Omental fat pad (tissue), 4 donors: Measurements from ENCODE around the gene PRR5L. TPM values are rescaled to one million over a fixed set of nuclear protein-coding genes. Genes with fewer than 3 reads are reported as not detected.

Source experiments
- ATAC-seq: fragments of 150-250 bp; one replicate; pipeline ENCODE4 v1.9.1; 2016; ENCODE audit warnings: mild to moderate bottlenecking, moderate library complexity; ENCODE audit not compliant: low FRiP score
- DNase-seq: peaks from one replicate; pipeline ENCODE4 v3.0.0-alpha.2; 2019; ENCODE audit warnings: low spot score
- CTCF ChIP-seq, 3 donors: fragments of 450-650 bp; IDR thresholded peaks; one replicate each; pipeline ENCODE4 v1.5.1; 2016 to 2017; ENCODE audit warnings: antibody characterized with exemption in 3 of 3, mild to moderate bottlenecking in 3 of 3, moderate library complexity in 2 of 3
- total RNA-seq, 4 donors: library from RNA; depleted of rRNA; stranded (reverse); fragments of >200 nt; gene quantifications; one replicate each; pipeline ENCODE4 v1.1.0, GENCODE V29; 2016

The PRR5L gene
- total RNA-seq, 4 donors from 2014 or later, result 8.7 to 26.8 (median 16.2) TPM

- no peak for DNase-seq
- no peak for TF ChIP-seq CTCF (IDR thresholded peaks at IDR 0.05)
- ATAC-seq, result no peak
These were observed 136.0 kb downstream of the PRR5L start for GRCh38 chr11:36432093-36432469.

- no peak for ATAC-seq
- no peak for DNase-seq
- no peak for TF ChIP-seq CTCF (IDR thresholded peaks at IDR 0.05)
These were observed 136.7 kb downstream of the PRR5L start for GRCh38 chr11:36432738-36433137.

GRCh38 chr11:36436064-36436463 is 140.0 kb downstream of the PRR5L start:
- no peak for DNase-seq
- ATAC-seq, result no peak
- no peak for TF ChIP-seq CTCF (IDR thresholded peaks at IDR 0.05)

- ATAC-seq, result no peak
- DNase-seq, result no peak
- TF ChIP-seq CTCF (IDR thresholded peaks at IDR 0.05), result no peak
These were observed 140.5 kb downstream of the PRR5L start for GRCh38 chr11:36436589-36436988.

GRCh38 chr11:36437413-36437812 is 141.3 kb downstream of the PRR5L start:
- no peak for DNase-seq
- no peak for TF ChIP-seq CTCF (IDR thresholded peaks at IDR 0.05)
- no peak for ATAC-seq

- DNase-seq, result no peak
- no peak for ATAC-seq
These were observed 142.0 kb downstream of the PRR5L start for GRCh38 chr11:36438126-36438525.

More at GRCh38 chr11:36438126-36438525, 142.0 kb downstream of the PRR5L start:
- TF ChIP-seq CTCF (IDR thresholded peaks at IDR 0.05), result no peak
